Epithelial cell of proximal tubule (primary cell): ENCODE results near the gene CRELD2. TPM values are rescaled to one million over a fixed set of nuclear protein-coding genes. Genes with fewer than 3 reads are reported as not detected.

Experiments
- DNase-seq: peaks from one replicate; pipeline ENCODE4 v3.0.0-alpha.2; 2011; ENCODE audit warnings: low read depth
- H3K4me3 ChIP-seq: 2 replicates; pipeline ENCODE4 v1.5.1; 2011; ENCODE audit warnings: low read depth, mild to moderate bottlenecking, low read length
- total RNA-seq: library from RNA; depleted of rRNA; stranded (reverse); fragments of >200 nt; gene quantifications from 2 replicates; pipeline ENCODE4 v1.2.3, GENCODE V29; 2015
- TF ChIP-seq, protein P1 (sequence below): conservative IDR thresholded peaks from 2 replicates; pipeline ENCODE4 v1.5.1; 2012; ENCODE audit warnings: low read depth, mild to moderate bottlenecking, low read length

CRELD2 gene
- total RNA-seq, 1 donor from 2014 or later, result 54.1 TPM

DNA sequence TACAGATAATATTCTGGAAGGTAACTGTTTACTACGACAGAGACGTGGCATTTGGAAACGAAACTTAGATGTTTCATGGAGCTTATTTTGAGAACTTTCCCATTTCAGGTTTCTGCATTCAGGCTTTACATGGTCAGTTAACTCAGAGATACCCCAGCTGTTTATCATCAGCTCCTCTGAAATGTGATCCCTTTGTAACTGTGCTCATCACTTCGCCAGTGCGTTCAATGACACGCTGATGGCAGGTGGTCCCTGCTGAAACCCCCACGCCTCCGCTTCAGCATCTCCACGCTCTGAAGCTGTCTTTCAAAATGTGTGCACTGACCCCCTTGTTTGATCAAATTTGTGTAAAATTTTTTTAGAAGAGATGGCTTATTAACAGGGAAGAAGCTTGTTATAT is 30.7 kb upstream of the CRELD2 start:
- H3K4me3 ChIP-seq, result no peak overlapping the region
- no peak for DNase-seq
- TF ChIP-seq, protein P1, sequence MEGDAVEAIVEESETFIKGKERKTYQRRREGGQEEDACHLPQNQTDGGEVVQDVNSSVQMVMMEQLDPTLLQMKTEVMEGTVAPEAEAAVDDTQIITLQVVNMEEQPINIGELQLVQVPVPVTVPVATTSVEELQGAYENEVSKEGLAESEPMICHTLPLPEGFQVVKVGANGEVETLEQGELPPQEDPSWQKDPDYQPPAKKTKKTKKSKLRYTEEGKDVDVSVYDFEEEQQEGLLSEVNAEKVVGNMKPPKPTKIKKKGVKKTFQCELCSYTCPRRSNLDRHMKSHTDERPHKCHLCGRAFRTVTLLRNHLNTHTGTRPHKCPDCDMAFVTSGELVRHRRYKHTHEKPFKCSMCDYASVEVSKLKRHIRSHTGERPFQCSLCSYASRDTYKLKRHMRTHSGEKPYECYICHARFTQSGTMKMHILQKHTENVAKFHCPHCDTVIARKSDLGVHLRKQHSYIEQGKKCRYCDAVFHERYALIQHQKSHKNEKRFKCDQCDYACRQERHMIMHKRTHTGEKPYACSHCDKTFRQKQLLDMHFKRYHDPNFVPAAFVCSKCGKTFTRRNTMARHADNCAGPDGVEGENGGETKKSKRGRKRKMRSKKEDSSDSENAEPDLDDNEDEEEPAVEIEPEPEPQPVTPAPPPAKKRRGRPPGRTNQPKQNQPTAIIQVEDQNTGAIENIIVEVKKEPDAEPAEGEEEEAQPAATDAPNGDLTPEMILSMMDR, result no peak

DNA sequence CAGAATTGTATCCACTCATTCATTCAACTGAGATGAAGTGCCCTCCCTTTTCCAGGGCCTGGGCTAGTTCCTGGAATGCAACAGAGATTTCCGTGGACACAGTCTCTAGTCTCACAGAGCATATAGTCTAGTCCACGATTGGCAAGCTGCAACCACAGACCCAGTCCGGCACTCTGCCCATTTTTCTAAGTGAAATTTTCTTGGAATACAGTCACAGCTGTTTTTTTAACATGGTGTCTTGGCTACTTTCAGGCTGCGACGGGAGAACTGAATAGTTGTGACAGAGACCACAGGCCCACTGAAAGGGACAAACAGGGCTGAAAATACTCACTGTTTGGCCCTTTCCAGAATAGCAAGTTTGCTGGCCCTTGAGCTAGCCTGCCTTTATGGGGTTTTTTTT is 29.4 kb upstream of the CRELD2 start:
- TF ChIP-seq, protein P1, result no peak
- no peak overlapping the region for H3K4me3 ChIP-seq
- no peak for DNase-seq

DNA sequence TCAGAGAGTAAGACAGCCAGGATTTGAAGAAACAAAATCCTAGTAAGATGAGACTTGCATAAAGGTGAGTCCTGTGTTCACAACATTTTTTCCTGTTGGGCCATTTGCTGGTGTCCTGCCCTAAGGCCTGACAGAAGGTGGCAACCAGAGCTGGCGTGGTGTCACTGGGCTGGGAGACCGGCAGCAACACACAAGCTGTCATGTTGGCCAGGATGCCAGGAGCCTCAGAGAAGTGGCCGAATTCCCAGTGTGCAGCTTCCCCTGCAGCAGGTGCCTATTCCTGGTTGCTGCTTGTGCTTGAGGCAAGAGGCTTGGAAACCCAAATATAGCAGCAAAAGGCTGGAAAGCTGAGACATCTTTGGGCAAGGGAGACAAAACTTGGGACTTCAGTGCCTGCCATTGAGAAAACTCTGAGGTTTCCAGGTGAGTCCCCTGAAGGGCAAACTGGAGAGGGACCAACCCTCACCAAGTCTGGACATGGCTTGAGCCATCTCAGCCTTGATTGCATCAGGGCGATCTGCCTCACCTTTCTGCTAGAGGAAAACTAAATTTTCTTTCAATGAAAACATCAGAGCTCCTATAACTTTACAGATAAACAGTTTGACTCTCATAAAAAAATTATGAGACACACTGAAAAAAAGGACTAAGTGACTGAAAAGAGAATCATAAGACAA is 26.1 kb upstream of the CRELD2 start:
- H3K4me3 ChIP-seq, result no peak overlapping the region
- no peak for DNase-seq
- TF ChIP-seq, protein P1, result no peak

DNA sequence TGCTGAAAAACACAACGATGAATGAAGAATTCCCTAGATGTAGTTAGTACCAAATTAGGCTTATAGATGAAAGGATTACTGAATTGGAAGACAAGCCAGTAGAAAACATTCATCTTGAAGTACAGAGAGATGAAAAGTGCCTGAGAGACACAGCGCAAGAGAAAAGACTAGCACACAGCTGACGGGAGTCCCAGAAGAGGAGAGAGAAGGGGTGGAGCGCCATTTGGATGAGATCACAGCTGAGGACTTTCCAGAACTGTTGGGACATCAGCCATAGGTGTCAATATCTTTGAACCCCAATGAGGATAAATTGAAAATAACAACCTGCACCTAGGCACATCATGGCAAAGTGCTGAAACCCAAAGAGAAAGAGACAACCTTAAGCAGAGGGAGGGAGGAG is 25.4 kb upstream of the CRELD2 start:
- H3K4me3 ChIP-seq, result no peak overlapping the region
- TF ChIP-seq, protein P1, result no peak
- no peak for DNase-seq

DNA sequence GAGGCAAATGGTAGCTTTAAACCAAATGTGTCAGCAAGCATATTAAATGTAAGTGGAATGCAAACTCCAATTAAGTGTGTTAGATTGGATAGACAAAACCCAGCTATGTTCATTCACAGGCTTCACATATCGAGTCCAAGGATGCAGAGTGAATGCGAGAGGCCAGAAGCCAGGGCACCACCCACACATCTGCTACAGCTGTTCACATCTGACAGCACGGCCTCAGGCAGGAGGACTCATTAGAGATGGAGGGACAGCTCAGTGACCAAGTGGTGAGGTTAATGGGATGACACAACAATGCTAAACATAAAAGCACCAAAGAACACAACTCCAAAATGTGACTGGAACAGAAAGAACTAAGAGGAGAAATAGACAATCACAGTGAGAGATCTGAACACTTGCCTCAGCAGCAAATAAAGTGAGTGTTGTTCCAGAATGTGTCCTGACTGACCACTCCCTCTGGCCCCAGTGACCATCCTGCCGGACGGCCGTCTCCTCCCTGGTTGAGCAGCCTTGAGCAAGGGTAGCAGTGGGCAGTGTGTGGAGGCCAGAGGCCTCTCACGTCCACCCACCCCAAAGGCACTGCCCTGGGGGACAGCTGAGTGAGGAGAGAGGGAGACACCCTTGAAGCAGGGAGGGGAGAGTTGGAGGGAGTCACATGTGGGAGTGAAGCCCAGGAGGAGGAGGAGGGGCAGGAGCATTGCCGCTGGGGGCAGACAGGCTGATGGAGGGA is 23.9 kb upstream of the CRELD2 start:
- no peak for DNase-seq
- no peak overlapping the region for H3K4me3 ChIP-seq
- TF ChIP-seq, protein P1, result no peak

DNA sequence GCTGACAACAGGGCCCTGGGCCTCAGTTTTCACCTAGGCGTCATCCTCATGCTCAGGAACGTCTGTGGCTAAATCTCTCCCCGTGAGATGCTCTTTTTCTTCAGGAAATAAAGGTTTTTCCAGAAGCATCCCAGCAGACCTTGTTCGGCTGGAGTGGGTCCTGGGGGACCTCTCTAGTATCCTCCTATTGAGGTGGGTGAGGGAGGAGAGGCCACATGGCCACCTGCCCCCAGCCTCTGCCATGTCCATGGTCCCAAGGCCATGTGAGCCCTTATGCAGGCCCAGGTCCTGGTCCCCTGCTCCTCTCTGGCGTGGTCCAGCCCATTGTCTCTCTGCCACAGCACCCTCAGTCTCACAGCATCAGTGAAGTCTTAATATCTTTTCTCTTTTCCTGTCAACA is 22.2 kb upstream of the CRELD2 start:
- TF ChIP-seq, protein P1, result no peak
- no peak for DNase-seq

More for the DNA sequence above, 22.2 kb upstream of the CRELD2 start:
- H3K4me3 ChIP-seq, result no peak overlapping the region
